GM19099 (cell line): Measurements from ENCODE around the gene FICD.

ENCODE experiments used
- POLR2A ChIP-seq: IDR thresholded peaks from 3 replicates; pipeline ENCODE4 v1.6.1; 2011; ENCODE audit warnings: low read depth; ENCODE audit not compliant: insufficient read length; ENCODE audit errors: extremely low read depth

Gene FICD

GRCh38 chr12:108514973-108515814 is at the start of gene FICD:
Gene FICD (plus strand): TSS chr12:108515277. CDS start chr12:108516973, 1,696 bp downstream.
- peak; percentile 77 for TF ChIP-seq POLR2A

- no peak for TF ChIP-seq POLR2A
These were observed 49.7 kb upstream of the FICD start for GRCh38 chr12:108465417-108465816.

- no peak for TF ChIP-seq POLR2A
These were observed 46.7 kb upstream of the FICD start for GRCh38 chr12:108468196-108468968.

GRCh38 chr12:108473400-108474055 is 41.5 kb upstream of the FICD start:
- no peak for TF ChIP-seq POLR2A

- no peak for TF ChIP-seq POLR2A
These were observed 39.7 kb upstream of the FICD start for GRCh38 chr12:108475396-108475795.

- TF ChIP-seq POLR2A = no peak
These were observed 37.8 kb upstream of the FICD start for GRCh38 chr12:108477055-108477880.

GRCh38 chr12:108477881-108478259 is 37.2 kb upstream of the FICD start:
- TF ChIP-seq POLR2A = no peak

GRCh38 chr12:108478611-108479206 is 36.4 kb upstream of the FICD start:
- no peak for TF ChIP-seq POLR2A

- no peak for TF ChIP-seq POLR2A
These were observed 35.6 kb upstream of the FICD start for GRCh38 chr12:108479364-108480070.

- no peak for TF ChIP-seq POLR2A
These were observed 32.3 kb upstream of the FICD start for GRCh38 chr12:108482717-108483212.

GRCh38 chr12:108483213-108484059 is 31.6 kb upstream of the FICD start:
- no peak for TF ChIP-seq POLR2A

GRCh38 chr12:108484431-108484830 is 30.6 kb upstream of the FICD start:
- TF ChIP-seq POLR2A = no peak

- no peak for TF ChIP-seq POLR2A
These were observed 30.2 kb upstream of the FICD start for GRCh38 chr12:108484845-108485244.
